K562 (cell line): ENCODE measurements around the gene ZNF778. TPM values are rescaled to one million over a fixed set of nuclear protein-coding genes. Genes with fewer than 3 reads are reported as not detected.

Source experiments
- CHCHD3 ChIP-seq: fragments of 250-450 bp; sonication (Bioruptor Pico); IDR thresholded peaks from 2 replicates; pipeline ENCODE4 v2.1.2; 2022; ENCODE audit warnings: mild to moderate bottlenecking
- CREBBP ChIP-seq: IDR thresholded peaks from one replicate; pipeline ENCODE4 v1.6.1; 2012; ENCODE audit warnings: low read depth, mild to moderate bottlenecking, control low read depth, inconsistent platforms, low read length
- E4F1 ChIP-seq: fragments of 250-450 bp; sonication (Bioruptor Pico); IDR thresholded peaks from 2 replicates; pipeline ENCODE4 v1.5.0; 2021; ENCODE audit warnings: mild to moderate bottlenecking, borderline replicate concordance
- ETV1 ChIP-seq: fragments of 450-650 bp; conservative IDR thresholded peaks from 2 replicates; pipeline ENCODE4 v1.6.1; 2016; ENCODE audit warnings: missing genetic modification characterization, control low read depth, low read depth, missing compliant biosample characterization
- EZH2 ChIP-seq: IDR thresholded peaks from 2 replicates; pipeline ENCODE4 v1.6.1; 2012; ENCODE audit warnings: low read depth, mild to moderate bottlenecking, inconsistent platforms, low read length, borderline replicate concordance
- FOSL1 ChIP-seq: fragments of 200-800 bp; sonication (Bioruptor generic); conservative IDR thresholded peaks from 2 replicates; pipeline ENCODE4 v1.6.1; 2016; ENCODE audit warnings: missing genetic modification characterization, missing compliant biosample characterization
- GATA2 ChIP-seq: sonication (generic); formaldehyde crosslinking; IDR thresholded peaks from 2 replicates; pipeline ENCODE4 v1.4.0; 2020; ENCODE audit warnings: mild to moderate bottlenecking, missing genetic modification reagents
- HNRNPL ChIP-seq: fragments of 200-400 bp; formaldehyde crosslinking; IDR thresholded peaks from 2 replicates; pipeline ENCODE4 v1.6.1; 2017; ENCODE audit warnings: low read depth, mild to moderate bottlenecking, low read length
- ILF3 ChIP-seq: fragments of 450-650 bp; IDR thresholded peaks from 2 replicates; pipeline ENCODE4 v1.6.1; 2018; ENCODE audit warnings: antibody characterized with exemption, mild to moderate bottlenecking, moderate library complexity, borderline replicate concordance
- KHSRP ChIP-seq: fragments of 450-650 bp; IDR thresholded peaks from 2 replicates; pipeline ENCODE4 v1.6.1; 2017
- MEF2A ChIP-seq: IDR thresholded peaks from 2 replicates; pipeline ENCODE4 v1.6.1; 2011; ENCODE audit warnings: low read depth, mild to moderate bottlenecking, low read length, moderate library complexity; ENCODE audit not compliant: control insufficient read depth
- MYBL2 ChIP-seq, 2 experiments: fragments of 450-650 bp in 1 of 2; sonication (generic) in 1 of 2; formaldehyde crosslinking in 1 of 2; IDR thresholded peaks; 2 replicates each; pipeline versions ENCODE4 v1.6.1 to v1.8.1; 2017 to 2022; ENCODE audit warnings: borderline replicate concordance in 1 of 2, inconsistent platforms in 1 of 2, low read depth in 1 of 2, mild to moderate bottlenecking in 1 of 2, missing genetic modification reagents in 1 of 2, moderate library complexity in 1 of 2
- RUNX1 ChIP-seq: sonication (generic); IDR thresholded peaks from 2 replicates; pipeline ENCODE4 v1.6.1; 2016; ENCODE audit warnings: antibody characterized with exemption, low read depth
- SNRNP70 ChIP-seq: fragments of 200-400 bp; formaldehyde crosslinking; optimal IDR thresholded peaks from 2 replicates; pipeline ENCODE3; 2017; ENCODE audit warnings: low read depth, low read length
- TGIF2 ChIP-seq: sonication (generic); formaldehyde crosslinking; IDR thresholded peaks from 2 replicates; pipeline ENCODE4 v1.8.1; 2022; ENCODE audit warnings: mild to moderate bottlenecking, missing genetic modification reagents, moderate library complexity
- ZBED1 ChIP-seq: IDR thresholded peaks from 2 replicates; pipeline ENCODE4 v1.6.1; 2014
- ZNF134 ChIP-seq: fragments of 250-450 bp; sonication (Bioruptor Pico); conservative IDR thresholded peaks from 2 replicates; pipeline ENCODE4 v1.4.0; 2020
- ZNF431 ChIP-seq: sonication (generic); formaldehyde crosslinking; IDR thresholded peaks from 2 replicates; pipeline ENCODE4 v1.8.0; 2022; ENCODE audit warnings: mild to moderate bottlenecking, missing genetic modification reagents
- ZNF561 ChIP-seq: fragments of 450-650 bp; formaldehyde crosslinking; conservative IDR thresholded peaks from 2 replicates; pipeline ENCODE4 v1.4.0; 2020; ENCODE audit warnings: mild to moderate bottlenecking, moderate library complexity
- polyA plus RNA-seq, 8 experiments: library from polyadenylated mRNA; depleted of rRNA in 4 of 8; stranded (reverse) in 5 of 8; unstranded in 3 of 8; fragments of >200 nt; fragmentation: Nextera tagmentation in 2 of 8; fragmentation: Illumina TruSeq in 1 of 8; extraction: Ambion mirVana in 2 of 8; extraction: Trizol in 1 of 8; gene quantifications; 2 replicates each; pipeline versions ENCODE4 v1.2.1 to v1.2.3, GENCODE V29; 2011 to 2014; ENCODE audit warnings: inconsistent platforms in 1 of 8, missing spikeins in 1 of 8
- total RNA-seq, 7 experiments: library from RNA; depleted of rRNA in 6 of 7; stranded (reverse); fragments of >200 nt in 6 of 7; fragmentation: Illumina TruSeq in 2 of 7; extraction: Trizol in 2 of 7; gene quantifications; 2 replicates each; pipeline versions ENCODE4 v1.2.1 to v1.2.3, GENCODE V29; 2011 to 2021; ENCODE audit warnings: low replicate concordance in 1 of 7
- TF ChIP-seq, protein P1 (sequence below), 3 experiments: fragments of 200-800 bp in 1 of 3; fragments of 250-450 bp in 1 of 3; fragments of 450-650 bp in 1 of 3; sonication (Bioruptor Pico) in 1 of 3; sonication (Bioruptor generic) in 1 of 3; formaldehyde crosslinking in 1 of 3; IDR thresholded peaks; 2 replicates each; pipeline versions ENCODE4 v1.6.1 to v1.8.0; 2016 to 2022; ENCODE audit warnings: mild to moderate bottlenecking in 2 of 3, missing genetic modification characterization in 2 of 3, missing compliant biosample characterization in 1 of 3, moderate library complexity in 1 of 3
- TF ChIP-seq, protein P2 (sequence below): sonication (generic); formaldehyde crosslinking; IDR thresholded peaks from 2 replicates; pipeline ENCODE4 v1.8.0; 2022; ENCODE audit warnings: missing genetic modification reagents, mild to moderate bottlenecking, borderline replicate concordance

The ZNF778 gene
- total and polyA plus RNA-seq, 9 of the 15 experiments (the other 6 are each of a cell fraction or from before 2014, with no cell fraction given) = 0.70 to 60.6 (median 7.5) TPM

DNA sequence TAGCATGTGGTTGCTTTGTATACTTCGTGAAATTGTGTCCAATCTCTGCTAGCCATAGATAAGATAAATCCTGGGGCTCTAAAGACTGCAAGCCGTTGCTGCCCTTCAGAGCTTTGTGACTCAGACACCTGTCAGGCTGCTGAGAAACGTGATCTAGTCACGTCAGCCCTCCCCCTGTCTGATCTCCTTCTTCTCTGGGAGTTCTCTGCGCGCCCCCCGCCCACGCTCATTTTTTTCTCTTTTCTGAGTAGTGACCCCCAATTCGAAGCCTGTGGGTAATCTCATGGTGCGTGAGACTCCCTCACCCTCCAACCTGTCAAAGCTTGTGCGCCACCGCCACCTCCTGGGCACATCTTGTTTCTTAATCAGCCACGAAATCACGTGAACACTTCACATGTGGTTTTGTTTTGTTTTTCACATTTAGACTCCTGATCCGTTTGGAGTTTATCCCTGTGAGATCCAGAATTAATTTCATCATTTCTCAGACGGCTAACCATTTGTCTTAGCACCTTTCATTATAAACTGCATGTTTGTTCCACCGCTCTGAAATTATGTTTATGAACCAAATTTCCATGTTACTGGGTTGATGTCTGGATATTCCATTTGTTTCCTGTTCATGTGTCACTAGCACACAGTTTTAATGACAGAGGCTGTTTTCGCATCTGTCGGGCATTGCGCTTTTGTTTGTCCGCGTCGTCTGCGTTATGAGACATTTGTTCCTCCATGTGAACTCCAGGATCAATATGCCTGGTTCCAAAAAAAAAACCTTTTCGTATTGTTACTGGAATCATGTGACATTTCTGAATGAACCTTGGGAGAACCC lies 977 bp upstream of the ZNF778 start (continued):
- TF ChIP-seq EZH2 (no peak), KHSRP (no peak), E4F1 (CRISPR knock-in tag) (no peak), ZNF134 (CRISPR knock-in tag) (no peak), CREBBP (no peak), TGIF2 (no peak), ETV1 (tag) (no peak), ZNF561 (no peak), CHCHD3 (CRISPR knock-in tag) (no peak), SNRNP70 (no peak), ILF3 (no peak), RUNX1 (no peak), HNRNPL (no peak), ZBED1 (0 out of 2 replicates have a peak, but pooled peaks have one; percentile 64), FOSL1 (tag) (peak; percentile 99), MYBL2 (IDR thresholded peaks at IDR 0.05; ENCODE audit: low read depth) (no peak), MYBL2 (CRISPR knock-in tag; IDR thresholded peaks at IDR 0.05; ENCODE audit: borderline replicate concordance) (no peak), MEF2A (no peak), ZNF431 (CRISPR knock-in tag) (no peak; the same call in 1 of the 2 replicates), GATA2 (CRISPR knock-in tag) (peak; percentile 55)
- TF ChIP-seq, protein P1, sequence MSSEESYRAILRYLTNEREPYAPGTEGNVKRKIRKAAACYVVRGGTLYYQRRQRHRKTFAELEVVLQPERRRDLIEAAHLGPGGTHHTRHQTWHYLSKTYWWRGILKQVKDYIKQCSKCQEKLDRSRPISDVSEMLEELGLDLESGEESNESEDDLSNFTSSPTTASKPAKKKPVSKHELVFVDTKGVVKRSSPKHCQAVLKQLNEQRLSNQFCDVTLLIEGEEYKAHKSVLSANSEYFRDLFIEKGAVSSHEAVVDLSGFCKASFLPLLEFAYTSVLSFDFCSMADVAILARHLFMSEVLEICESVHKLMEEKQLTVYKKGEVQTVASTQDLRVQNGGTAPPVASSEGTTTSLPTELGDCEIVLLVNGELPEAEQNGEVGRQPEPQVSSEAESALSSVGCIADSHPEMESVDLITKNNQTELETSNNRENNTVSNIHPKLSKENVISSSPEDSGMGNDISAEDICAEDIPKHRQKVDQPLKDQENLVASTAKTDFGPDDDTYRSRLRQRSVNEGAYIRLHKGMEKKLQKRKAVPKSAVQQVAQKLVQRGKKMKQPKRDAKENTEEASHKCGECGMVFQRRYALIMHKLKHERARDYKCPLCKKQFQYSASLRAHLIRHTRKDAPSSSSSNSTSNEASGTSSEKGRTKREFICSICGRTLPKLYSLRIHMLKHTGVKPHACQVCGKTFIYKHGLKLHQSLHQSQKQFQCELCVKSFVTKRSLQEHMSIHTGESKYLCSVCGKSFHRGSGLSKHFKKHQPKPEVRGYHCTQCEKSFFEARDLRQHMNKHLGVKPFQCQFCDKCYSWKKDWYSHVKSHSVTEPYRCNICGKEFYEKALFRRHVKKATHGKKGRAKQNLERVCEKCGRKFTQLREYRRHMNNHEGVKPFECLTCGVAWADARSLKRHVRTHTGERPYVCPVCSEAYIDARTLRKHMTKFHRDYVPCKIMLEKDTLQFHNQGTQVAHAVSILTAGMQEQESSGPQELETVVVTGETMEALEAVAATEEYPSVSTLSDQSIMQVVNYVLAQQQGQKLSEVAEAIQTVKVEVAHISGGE (CRISPR knock-in tag; IDR thresholded peaks at IDR 0.05) = no peak
- TF ChIP-seq, protein P2, sequence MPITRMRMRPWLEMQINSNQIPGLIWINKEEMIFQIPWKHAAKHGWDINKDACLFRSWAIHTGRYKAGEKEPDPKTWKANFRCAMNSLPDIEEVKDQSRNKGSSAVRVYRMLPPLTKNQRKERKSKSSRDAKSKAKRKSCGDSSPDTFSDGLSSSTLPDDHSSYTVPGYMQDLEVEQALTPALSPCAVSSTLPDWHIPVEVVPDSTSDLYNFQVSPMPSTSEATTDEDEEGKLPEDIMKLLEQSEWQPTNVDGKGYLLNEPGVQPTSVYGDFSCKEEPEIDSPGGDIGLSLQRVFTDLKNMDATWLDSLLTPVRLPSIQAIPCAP = no peak
